ENCODE results near the gene ABCA9. TPM values are rescaled to one million over a fixed set of nuclear protein-coding genes. Genes with fewer than 3 reads are reported as not detected.
A peak's percentile ranks its signal among the peaks of the same experiment; 100 is the strongest.

Gene ABCA9
- total and polyA plus RNA-seq, 9 of the 15 experiments (the other 6 are each of a cell fraction or from before 2014, with no cell fraction given), result 0.04 TPM; not detected in 8

- TF ChIP-seq ARID4B (CRISPR knock-in tag; IDR thresholded peaks at IDR 0.05) (no peak), RBM22 (IDR thresholded peaks at IDR 0.05; ENCODE audit: low read depth, low read length, poor library complexity, severe bottlenecking) (no peak), EGR1 (conservative IDR thresholded peaks at IDR 0.05) (no peak), TGIF2 (CRISPR knock-in tag; IDR thresholded peaks at IDR 0.05) (no peak), NFXL1 (CRISPR knock-in tag; IDR thresholded peaks at IDR 0.05) (no peak), CREB3 (tag; conservative IDR thresholded peaks at IDR 0.05; ENCODE audit: low read depth) (no peak), PTRF (tag; IDR thresholded peaks at IDR 0.05) (no peak), ZNF668 (CRISPR knock-in tag; IDR thresholded peaks at IDR 0.05) (no peak), MAFF (IDR thresholded peaks at IDR 0.05; ENCODE audit: low read length) (no peak), MXD1 (CRISPR knock-in tag; IDR thresholded peaks at IDR 0.05; ENCODE audit: borderline replicate concordance, poor library complexity, severe bottlenecking) (no peak), BCL6 (CRISPR knock-in tag; IDR thresholded peaks at IDR 0.05) (no peak), NR1H2 (CRISPR knock-in tag; IDR thresholded peaks at IDR 0.05) (no peak), PHB2 (IDR thresholded peaks at IDR 0.05; ENCODE audit: low read depth) (no peak), HMG20A (CRISPR knock-in tag; conservative IDR thresholded peaks at IDR 0.05) (no peak), RBM15 (IDR thresholded peaks at IDR 0.05; ENCODE audit: insufficient read depth, low read length) (no peak), MAZ (CRISPR knock-in tag; conservative IDR thresholded peaks at IDR 0.05 in 1 of 2, IDR thresholded peaks at IDR 0.05 in 1 of 2) (peak; percentile 45 to 47; a peak in 2 of 4 replicates), ZBTB9 (CRISPR knock-in tag; IDR thresholded peaks at IDR 0.05) (0 out of 2 replicates have a peak, but pooled peaks have one; percentile 39), MTA3 (IDR thresholded peaks at IDR 0.05; ENCODE audit: borderline replicate concordance) (0 out of 2 replicates have a peak, but pooled peaks have one; percentile 65), MAFK (IDR thresholded peaks at IDR 0.05; ENCODE audit: low read length) (no peak), HDAC6 (IDR thresholded peaks at IDR 0.05; ENCODE audit: low read depth, low read length) (no peak)
Observed at GRCh38 chr17:69103557-69104233, 43.0 kb upstream of the ABCA9 start (continued).
